H9 (cell line): Measurements from ENCODE around the gene ATP6V0A1. TPM values are rescaled to one million over a fixed set of nuclear protein-coding genes. Genes with fewer than 3 reads are reported as not detected.
"Not testable (repeated sequence)": the region's sequence is repeated elsewhere in the genome, so short reads cannot be mapped to it uniquely, and the experiment has no call there.

ENCODE experiments used
- DNase-seq: peaks from one replicate; pipeline ENCODE4 v3.0.0-alpha.2; 2017
- H2AFZ ChIP-seq: one replicate; pipeline ENCODE4 v1.6.1; 2013; ENCODE audit warnings: mild to moderate bottlenecking, low read length, control low read depth, moderate library complexity
- H2AK5ac ChIP-seq: 2 replicates; pipeline ENCODE4 v1.6.1; 2013; ENCODE audit warnings: low read length, control low read depth, mixed read lengths; ENCODE audit not compliant: insufficient read length
- H2BK120ac ChIP-seq: one replicate; pipeline ENCODE4 v1.6.1; 2013; ENCODE audit warnings: low read depth, mild to moderate bottlenecking, low read length, control low read depth, inconsistent platforms; ENCODE audit not compliant: poor library complexity, severe bottlenecking
- H2BK12ac ChIP-seq: 2 replicates; pipeline ENCODE4 v1.6.1; 2013; ENCODE audit warnings: low read length, control low read depth, mixed read lengths, low read depth; ENCODE audit not compliant: insufficient read length
- H2BK15ac ChIP-seq: 2 replicates; pipeline ENCODE4 v1.6.1; 2013; ENCODE audit warnings: low read depth, low read length, control low read depth
- H2BK20ac ChIP-seq: one replicate; pipeline ENCODE4 v1.6.1; 2013; ENCODE audit warnings: low read depth, mild to moderate bottlenecking, low read length, control low read depth, inconsistent platforms; ENCODE audit not compliant: poor library complexity, severe bottlenecking
- H2BK5ac ChIP-seq: 2 replicates; pipeline ENCODE4 v1.6.1; 2013; ENCODE audit warnings: low read length, control low read depth, mixed read lengths; ENCODE audit not compliant: insufficient read length
- H3K14ac ChIP-seq: 2 replicates; pipeline ENCODE4 v1.6.1; 2013; ENCODE audit warnings: low read length, control low read depth; ENCODE audit not compliant: insufficient read depth
- H3K18ac ChIP-seq: 2 replicates; pipeline ENCODE4 v1.6.1; 2013; ENCODE audit warnings: low read depth, mild to moderate bottlenecking, mixed read lengths, low read length, control low read depth; ENCODE audit not compliant: insufficient read length
- H3K23ac ChIP-seq: 2 replicates; pipeline ENCODE4 v1.6.1; 2013; ENCODE audit warnings: low read length, control low read depth, mixed read lengths, low read depth; ENCODE audit not compliant: insufficient read length
- H3K23me2 ChIP-seq: 2 replicates; pipeline ENCODE4 v1.6.1; 2013; ENCODE audit warnings: low read depth, mild to moderate bottlenecking, mixed read lengths, low read length, control low read depth; ENCODE audit not compliant: insufficient read length, poor library complexity, severe bottlenecking
- H3K27ac ChIP-seq: 2 replicates; pipeline ENCODE4 v1.5.1; 2013; ENCODE audit warnings: low read length, control low read depth, mixed read lengths, low read depth; ENCODE audit not compliant: insufficient read length
- H3K27me3 ChIP-seq: 2 replicates; pipeline ENCODE4 v1.6.1; 2013; ENCODE audit warnings: low read length, control low read depth, inconsistent platforms; ENCODE audit not compliant: insufficient read depth
- H3K4ac ChIP-seq: 2 replicates; pipeline ENCODE4 v1.6.1; 2013; ENCODE audit warnings: low read depth, mild to moderate bottlenecking, control low read depth, inconsistent platforms, low read length, moderate library complexity
- H3K4me1 ChIP-seq: 2 replicates; pipeline ENCODE4 v1.6.1; 2013; ENCODE audit warnings: low read length, control low read depth, inconsistent platforms; ENCODE audit not compliant: insufficient read depth
- H3K4me2 ChIP-seq: 2 replicates; pipeline ENCODE4 v1.6.1; 2013; ENCODE audit warnings: low read length, control low read depth, mixed read lengths; ENCODE audit not compliant: insufficient read length, insufficient read depth
- H3K56ac ChIP-seq: 2 replicates; pipeline ENCODE4 v1.6.1; 2013; ENCODE audit warnings: low read depth, mild to moderate bottlenecking, mixed read lengths, low read length, control low read depth; ENCODE audit not compliant: insufficient read length
- H3K79me1 ChIP-seq: 2 replicates; pipeline ENCODE4 v1.6.1; 2013; ENCODE audit warnings: low read depth, mild to moderate bottlenecking, moderate library complexity, low read length, control low read depth, inconsistent platforms; ENCODE audit not compliant: insufficient read depth, poor library complexity, severe bottlenecking
- H3K79me2 ChIP-seq: 2 replicates; pipeline ENCODE4 v1.6.1; 2013; ENCODE audit warnings: low read length, control low read depth, inconsistent platforms; ENCODE audit not compliant: insufficient read depth
- H3K9ac ChIP-seq: 2 replicates; pipeline ENCODE4 v1.6.1; 2013; ENCODE audit warnings: low read length, control low read depth, mixed read lengths; ENCODE audit not compliant: insufficient read length; ENCODE audit errors: extremely low read depth
- H3K9me3 ChIP-seq: one replicate; pipeline ENCODE4 v1.6.1; 2013; ENCODE audit warnings: low read depth, low read length, inconsistent platforms; ENCODE audit not compliant: control insufficient read depth
- H3T11ph ChIP-seq: one replicate; pipeline ENCODE4 v1.6.1; 2013; ENCODE audit warnings: mild to moderate bottlenecking, low read length, control low read depth, inconsistent platforms
- H4K20me1 ChIP-seq: one replicate; pipeline ENCODE4 v1.6.1; 2013; ENCODE audit not compliant: control insufficient read depth, insufficient read length, insufficient read depth
- H4K5ac ChIP-seq: 2 replicates; pipeline ENCODE4 v1.6.1; 2013; ENCODE audit warnings: low read depth, mild to moderate bottlenecking, mixed read lengths, low read length, control low read depth; ENCODE audit not compliant: insufficient read length
- H4K8ac ChIP-seq: replicated peaks from 2 replicates; pipeline ENCODE4 v1.6.1; 2013; ENCODE audit warnings: low read length, control low read depth, mixed read lengths, low read depth; ENCODE audit not compliant: insufficient read length
- H4K91ac ChIP-seq: 2 replicates; pipeline ENCODE4 v1.6.1; 2013; ENCODE audit warnings: low read depth, mild to moderate bottlenecking, moderate library complexity, mixed read lengths, low read length, control low read depth; ENCODE audit not compliant: insufficient read length
- H3K27ac Mint-ChIP-seq, 3 experiments: 2 replicates in 2 of 3; 3 replicates in 1 of 3; pipeline ENCODE4 v1.8.0; 2020 to 2021; ENCODE audit warnings: mixed read lengths in 3 of 3, mild to moderate bottlenecking in 1 of 3, moderate library complexity in 1 of 3
- H3K27me3 Mint-ChIP-seq: 2 replicates; pipeline ENCODE4 v1.8.0; 2021; ENCODE audit warnings: low read depth, mild to moderate bottlenecking, moderate library complexity, mixed read lengths
- H3K36me3 Mint-ChIP-seq, 3 experiments: 2 replicates in 2 of 3; 3 replicates in 1 of 3; pipeline ENCODE4 v1.8.0; 2020 to 2021; ENCODE audit warnings: low read depth in 3 of 3, mixed read lengths in 3 of 3; ENCODE audit not compliant: insufficient read depth in 1 of 3
- H3K4me1 Mint-ChIP-seq, 2 experiments: 2 replicates each; pipeline ENCODE4 v1.8.0; 2020; ENCODE audit warnings: mixed read lengths in 2 of 2
- H3K4me3 Mint-ChIP-seq, 2 experiments: 2 replicates in 1 of 2; 3 replicates in 1 of 2; pipeline ENCODE4 v1.8.0; 2020 to 2021; ENCODE audit warnings: mild to moderate bottlenecking in 2 of 2, mixed read lengths in 2 of 2, moderate library complexity in 1 of 2
- H3K9me3 Mint-ChIP-seq, 2 experiments: 2 replicates in 1 of 2; 3 replicates in 1 of 2; pipeline ENCODE4 v1.8.0; 2020; ENCODE audit warnings: mild to moderate bottlenecking in 2 of 2, mixed read lengths in 2 of 2, moderate library complexity in 1 of 2
- CTCF ChIP-seq: fragments of 200-600 bp; sonication (generic); conservative IDR thresholded peaks from 3 replicates; pipeline ENCODE4 v1.8.0; 2021; ENCODE audit warnings: antibody characterized with exemption, mild to moderate bottlenecking
- WGBS: extraction: QIAGEN DNeasy Blood & Tissue Kit; methylation state at CpG from one replicate; pipeline ENCODE4 v1.1.7; 2013; ENCODE audit warnings: missing lambda C conversion rate, low lambda C conversion rate, mixed read lengths; ENCODE audit not compliant: insufficient read length; ENCODE audit errors: extremely low coverage; 5-methylcytosine and 5-hydroxymethylcytosine counted together
- total RNA-seq: library from RNA; stranded (reverse); gene quantifications from 2 replicates; pipeline ENCODE4 v1.2.1, GENCODE V29; 2021

ATP6V0A1 gene
- total RNA-seq, 1 experiment from 2014 or later, result 54.1 TPM

DNA sequence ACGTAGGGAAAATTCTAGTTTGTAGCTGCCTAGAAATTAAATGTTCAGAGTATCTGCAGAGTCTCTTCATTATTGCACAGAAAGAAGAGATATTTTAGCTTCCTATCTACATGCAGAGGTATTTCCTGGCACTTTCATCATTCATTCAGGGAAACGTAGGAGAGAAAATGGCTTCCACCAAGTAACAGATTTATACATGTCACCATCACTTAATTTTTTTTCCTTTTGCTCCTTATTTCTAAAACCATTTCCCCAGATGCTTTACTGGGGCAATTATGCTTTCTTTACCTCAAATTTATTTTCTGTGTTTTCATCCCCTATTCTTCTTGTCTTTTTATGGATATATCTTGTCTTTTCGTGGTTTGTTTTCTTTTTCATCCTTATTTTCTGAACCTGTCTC is 18.5 kb downstream of the ATP6V0A1 start:
- H2BK120ac ChIP-seq, result no peak overlapping the region
- Mint-ChIP-seq H3K4me3 (no peak overlapping the region), H3K4me1 (no peaks in the 10 kb centered on the region), H3K36me3 (peaks cover 19 to 85% (median 65%) of the 10 kb centered on the region in 3 experiments), H3K27me3 (no peaks in the 10 kb centered on the region), H3K9me3 (no peaks in the 10 kb centered on the region), H3K27ac (no peak overlapping the region)
- H4K5ac ChIP-seq, result no peak overlapping the region
- H3K23me2 ChIP-seq, result no peaks in the 10 kb centered on the region
- no peak overlapping the region for H3K56ac ChIP-seq
- H2BK20ac ChIP-seq, result no peak overlapping the region
- H3K4me1 ChIP-seq, result no peaks in the 10 kb centered on the region
- TF ChIP-seq CTCF, result no peak
- H3K79me1 ChIP-seq, result no peaks in the 10 kb centered on the region
- H3K14ac ChIP-seq, result no peak overlapping the region
- H2BK15ac ChIP-seq, result no peak overlapping the region
- H3K4ac ChIP-seq, result no peak overlapping the region
- H3K18ac ChIP-seq, result no peak overlapping the region
- H3K27me3 ChIP-seq, result no peaks in the 10 kb centered on the region
- no peak overlapping the region for H3K23ac ChIP-seq
- WGBS, result no CpG with 5 or more reads among the region's 3 CpGs
- H2AFZ ChIP-seq, result no peak overlapping the region
- H2BK12ac ChIP-seq, result no peak overlapping the region
- no peaks in the 10 kb centered on the region for H3K79me2 ChIP-seq
- H3K9ac ChIP-seq, result no peak overlapping the region
- H3T11ph ChIP-seq, result no peak overlapping the region
- no peak overlapping the region for H4K91ac ChIP-seq
- H4K8ac ChIP-seq, result no peak overlapping the region
- no peaks in the 10 kb centered on the region for H4K20me1 ChIP-seq
- no peak overlapping the region for H3K4me2 ChIP-seq
- H3K9me3 ChIP-seq, result no peaks in the 10 kb centered on the region
- no peak for DNase-seq
- no peak overlapping the region for H2BK5ac ChIP-seq
- no peak overlapping the region for H2AK5ac ChIP-seq
- no peak overlapping the region for H3K27ac ChIP-seq

GRCh38 chr17:42477824-42478223 is 19.1 kb downstream of the ATP6V0A1 start:
- not testable (repeated sequence) for H3K23ac ChIP-seq, H3K27ac Mint-ChIP-seq, H2BK20ac ChIP-seq, H3T11ph ChIP-seq, H4K20me1 ChIP-seq, H2BK15ac ChIP-seq, H3K4me2 ChIP-seq, H3K79me2 ChIP-seq, H2AFZ ChIP-seq, H3K27ac ChIP-seq, H3K27me3 Mint-ChIP-seq, H4K91ac ChIP-seq, H3K23me2 ChIP-seq, H2BK120ac ChIP-seq, H3K4me3 Mint-ChIP-seq, H2BK12ac ChIP-seq, H3K14ac ChIP-seq, H3K79me1 ChIP-seq, H4K5ac ChIP-seq, H2BK5ac ChIP-seq, H3K4me1 ChIP-seq, H3K4ac ChIP-seq, H3K56ac ChIP-seq, H3K9me3 Mint-ChIP-seq, DNase-seq, H4K8ac ChIP-seq, H3K4me1 Mint-ChIP-seq, H3K9ac ChIP-seq, H3K9me3 ChIP-seq, H3K27me3 ChIP-seq, H3K18ac ChIP-seq, H2AK5ac ChIP-seq
- no CpG with 5 or more reads among the region's 1 CpG for WGBS
- H3K36me3 Mint-ChIP-seq, result peaks cover 18 to 88% (median 66%) of the 10 kb centered on the region in 3 experiments
